Non-pigmented ciliary epithelial cell (primary cell): ENCODE data around the gene NFATC2.

ENCODE experiments used
- DNase-seq: peaks from one replicate; pipeline ENCODE4 v3.0.0-alpha.2; 2010; ENCODE audit warnings: low read depth

NFATC2 gene

GRCh38 chr20:51542571-51543421 lies at the start of gene NFATC2:
Gene NFATC2, minus strand, starts transcription at chr20:51542719. Its CDS starts 220 bp downstream, at chr20:51542499.
- no peak for DNase-seq

- DNase-seq, result no peak
Measured at GRCh38 chr20:51591871-51592270, 49.4 kb upstream of the NFATC2 start.

GRCh38 chr20:51588762-51589161 lies 46.2 kb upstream of the NFATC2 start:
- DNase-seq, result no peak

- DNase-seq, result no peak
Measured at GRCh38 chr20:51587145-51587544, 44.6 kb upstream of the NFATC2 start.

- peak; percentile 47 for DNase-seq
Measured at GRCh38 chr20:51586005-51586440, 43.5 kb upstream of the NFATC2 start.

- DNase-seq, result no peak
Measured at GRCh38 chr20:51585148-51585547, 42.6 kb upstream of the NFATC2 start.

- DNase-seq, result no peak
Measured at GRCh38 chr20:51584737-51585136, 42.2 kb upstream of the NFATC2 start.

GRCh38 chr20:51584116-51584515 lies 41.6 kb upstream of the NFATC2 start:
- DNase-seq, result no peak

- DNase-seq, result no peak
Measured at GRCh38 chr20:51583499-51583898, 41.0 kb upstream of the NFATC2 start.

- no peak for DNase-seq
Measured at GRCh38 chr20:51583073-51583472, 40.6 kb upstream of the NFATC2 start.

GRCh38 chr20:51581571-51581970 lies 39.1 kb upstream of the NFATC2 start:
- DNase-seq, result no peak

GRCh38 chr20:51579137-51579536 lies 36.6 kb upstream of the NFATC2 start:
- peak; percentile 45 for DNase-seq

- no peak for DNase-seq
Measured at GRCh38 chr20:51578145-51578459, 35.6 kb upstream of the NFATC2 start.

GRCh38 chr20:51577432-51578144 lies 35.1 kb upstream of the NFATC2 start:
- DNase-seq, result no peak

GRCh38 chr20:51575486-51575885 lies 33.0 kb upstream of the NFATC2 start:
- DNase-seq, result no peak

- no peak for DNase-seq
Measured at GRCh38 chr20:51574248-51575033, 31.9 kb upstream of the NFATC2 start.

- DNase-seq, result no peak
Measured at GRCh38 chr20:51573576-51574243, 31.2 kb upstream of the NFATC2 start.

- DNase-seq, result no peak
Measured at GRCh38 chr20:51571460-51571794, 28.9 kb upstream of the NFATC2 start.

- no peak for DNase-seq
Measured at GRCh38 chr20:51570739-51571459, 28.4 kb upstream of the NFATC2 start.

GRCh38 chr20:51569815-51570738 lies 27.6 kb upstream of the NFATC2 start:
- DNase-seq, result no peak
